Fibroblast of lung (primary cell): ENCODE measurements around the gene ARL17A. TPM values are rescaled to one million over a fixed set of nuclear protein-coding genes. Genes with fewer than 3 reads are reported as not detected.
"Not testable (repeated sequence)": the region's sequence is repeated elsewhere in the genome, so short reads cannot be mapped to it uniquely, and the experiment has no call there.

Experiments used
- DNase-seq, 2 donors: peaks; one replicate each; pipeline versions ENCODE4 v3.0.0 to v3.0.0-alpha.2; 2010; ENCODE audit warnings: low read depth in 2 of 2
- H2AFZ ChIP-seq: 2 replicates; pipeline ENCODE4 v1.5.1; 2012; ENCODE audit warnings: low read length, control low read depth, inconsistent platforms
- H3K27ac ChIP-seq: 2 replicates; pipeline ENCODE4 v1.5.1; 2011; ENCODE audit warnings: low read length, control low read depth; ENCODE audit not compliant: insufficient read depth
- H3K27me3 ChIP-seq: 2 replicates; pipeline ENCODE4 v1.5.1; 2011; ENCODE audit warnings: mild to moderate bottlenecking, low read length; ENCODE audit not compliant: control insufficient read depth, insufficient read depth
- H3K36me3 ChIP-seq: 2 replicates; pipeline ENCODE4 v1.5.1; 2011; ENCODE audit warnings: low read length; ENCODE audit not compliant: control insufficient read depth, insufficient read depth
- H3K4me1 ChIP-seq: 2 replicates; pipeline ENCODE4 v1.5.1; 2011; ENCODE audit warnings: low read length; ENCODE audit not compliant: control insufficient read depth, insufficient read depth; ENCODE audit errors: extremely low read depth
- H3K4me2 ChIP-seq: 2 replicates; pipeline ENCODE4 v1.5.1; 2011; ENCODE audit warnings: low read length, control low read depth; ENCODE audit not compliant: insufficient read depth; ENCODE audit errors: extremely low read depth
- H3K4me3 ChIP-seq, 4 experiments: fragments of 200-600 bp in 1 of 4; sonication (generic) in 1 of 4; replicated peaks in 1 of 4; 2 replicates each; pipeline ENCODE4 v1.5.1; 2011 to 2016; ENCODE audit warnings: low read length in 4 of 4, low read depth in 3 of 4, mild to moderate bottlenecking in 3 of 4, control low read depth in 2 of 4, inconsistent platforms in 1 of 4, mixed read lengths in 1 of 4; ENCODE audit not compliant: insufficient read depth in 1 of 4; ENCODE audit errors: control extremely low read depth in 1 of 4
- H3K79me2 ChIP-seq: 2 replicates; pipeline ENCODE4 v1.5.1; 2012; ENCODE audit warnings: mild to moderate bottlenecking, low read length, inconsistent platforms; ENCODE audit not compliant: control insufficient read depth, insufficient read depth
- H3K9ac ChIP-seq: 2 replicates; pipeline ENCODE4 v1.5.1; 2011; ENCODE audit warnings: mild to moderate bottlenecking, low read length, control low read depth; ENCODE audit not compliant: insufficient read depth
- H3K9me3 ChIP-seq: 2 replicates; pipeline ENCODE4 v1.5.1; 2012; ENCODE audit warnings: low read depth, low read length; ENCODE audit not compliant: control insufficient read depth, insufficient read depth
- H4K20me1 ChIP-seq: 2 replicates; pipeline ENCODE4 v1.5.1; 2011; ENCODE audit warnings: low read length; ENCODE audit not compliant: control insufficient read depth, insufficient read depth; ENCODE audit errors: extremely low read depth
- polyA plus RNA-seq, 2 donors: library from polyadenylated mRNA; depleted of rRNA in 1 of 2; stranded (reverse) in 1 of 2; unstranded in 1 of 2; fragments of >200 nt; gene quantifications; 2 replicates each; pipeline ENCODE4 v1.2.1, GENCODE V29; 2011 to 2012; ENCODE audit warnings: missing spikeins in 1 of 2
- total RNA-seq: library from RNA; depleted of rRNA; stranded (reverse); fragments of >200 nt; gene quantifications from 2 replicates; pipeline ENCODE4 v1.2.1, GENCODE V29; 2014

The ARL17A gene
- total and polyA plus RNA-seq, 2 donors (not counting 1 experiment from before 2014, with no cell fraction given), result 4.4 to 6.6 TPM

- H3K4me2 ChIP-seq, H3K27me3 ChIP-seq, H3K79me2 ChIP-seq, H3K4me3 ChIP-seq, H4K20me1 ChIP-seq, H2AFZ ChIP-seq, H3K9ac ChIP-seq, DNase-seq, H3K27ac ChIP-seq, H3K36me3 ChIP-seq, H3K4me1 ChIP-seq, H3K9me3 ChIP-seq: not testable (repeated sequence)
These were observed 37.6 kb upstream of the ARL17A start for GRCh38 chr17:46617121-46617520.

GRCh38 chr17:46613876-46614275 is 34.4 kb upstream of the ARL17A start:
- not testable (repeated sequence) for H3K4me3 ChIP-seq, H3K36me3 ChIP-seq, DNase-seq, H3K27ac ChIP-seq, H2AFZ ChIP-seq, H3K9me3 ChIP-seq, H3K27me3 ChIP-seq, H4K20me1 ChIP-seq, H3K4me2 ChIP-seq, H3K9ac ChIP-seq, H3K4me1 ChIP-seq, H3K79me2 ChIP-seq

- H3K9me3 ChIP-seq, H3K9ac ChIP-seq, H3K4me3 ChIP-seq, H3K27me3 ChIP-seq, H3K36me3 ChIP-seq, H4K20me1 ChIP-seq, H3K79me2 ChIP-seq, H3K4me2 ChIP-seq, H2AFZ ChIP-seq, H3K4me1 ChIP-seq, H3K27ac ChIP-seq, DNase-seq: not testable (repeated sequence)
These were observed 31.8 kb upstream of the ARL17A start for GRCh38 chr17:46611304-46611703.

- not testable (repeated sequence) for H2AFZ ChIP-seq, H3K9me3 ChIP-seq, H3K79me2 ChIP-seq, H3K9ac ChIP-seq, H3K27ac ChIP-seq, DNase-seq, H3K4me3 ChIP-seq, H4K20me1 ChIP-seq, H3K4me1 ChIP-seq, H3K27me3 ChIP-seq, H3K36me3 ChIP-seq, H3K4me2 ChIP-seq
These were observed 23.6 kb upstream of the ARL17A start for GRCh38 chr17:46603125-46603524.

GRCh38 chr17:46600767-46601166 is 21.3 kb upstream of the ARL17A start:
- not testable (repeated sequence) for H3K4me3 ChIP-seq, H3K9ac ChIP-seq, H2AFZ ChIP-seq, H3K9me3 ChIP-seq, H3K36me3 ChIP-seq, H4K20me1 ChIP-seq, H3K27me3 ChIP-seq, H3K4me1 ChIP-seq, DNase-seq, H3K27ac ChIP-seq, H3K79me2 ChIP-seq, H3K4me2 ChIP-seq

GRCh38 chr17:46598344-46598931 is 18.9 kb upstream of the ARL17A start:
- not testable (repeated sequence) for H3K27ac ChIP-seq, H3K79me2 ChIP-seq, H3K4me2 ChIP-seq, DNase-seq, H3K4me1 ChIP-seq, H3K4me3 ChIP-seq, H3K27me3 ChIP-seq, H3K9me3 ChIP-seq, H4K20me1 ChIP-seq, H3K9ac ChIP-seq, H3K36me3 ChIP-seq, H2AFZ ChIP-seq

GRCh38 chr17:46591332-46591731 is 11.8 kb upstream of the ARL17A start:
- H3K27ac ChIP-seq, H2AFZ ChIP-seq, H3K4me1 ChIP-seq, H3K9ac ChIP-seq, H4K20me1 ChIP-seq, H3K27me3 ChIP-seq, DNase-seq, H3K4me3 ChIP-seq, H3K4me2 ChIP-seq, H3K79me2 ChIP-seq, H3K36me3 ChIP-seq, H3K9me3 ChIP-seq: not testable (repeated sequence)
